Lower leg skin (tissue), 3 donors: ENCODE data around the gene CLEC19A.

Experiments
- CTCF ChIP-seq, 3 donors: fragments of 450-650 bp; IDR thresholded peaks; one replicate each; pipeline ENCODE4 v1.5.1; 2016; ENCODE audit warnings: antibody characterized with exemption in 3 of 3, mild to moderate bottlenecking in 3 of 3, moderate library complexity in 2 of 3
- POLR2A ChIP-seq, 2 donors: fragments of 450-650 bp; IDR thresholded peaks; one replicate each; pipeline ENCODE4 v1.6.1; 2016 to 2017; ENCODE audit warnings: antibody characterized with exemption in 2 of 2, mild to moderate bottlenecking in 1 of 2, moderate library complexity in 1 of 2

- no peak for TF ChIP-seq POLR2A (IDR thresholded peaks at IDR 0.05)
- no peak for TF ChIP-seq CTCF (IDR thresholded peaks at IDR 0.05)
Measured at GRCh38 chr16:19252904-19253303, 32.6 kb upstream of the CLEC19A start.
